Stimulated activated naive B cell treated with anti-CD40 and anti-IgM and Interleukin-4, amounts not matched to agents 10 μg/mL and 1 μg/mL and 100 μg/mL, for 72 hours (primary cell): Measurements from ENCODE around the gene ITGAV.

ENCODE experiments used
- ATAC-seq, 2 donors: fragments of 150-1000 bp; cut with Tn5 transposase; replicated peaks; 2 replicates each; pipeline ENCODE4 v1.10.0; 2021; ENCODE audit warnings: moderate library complexity in 1 of 2
- DNase-seq: peaks from one replicate; pipeline ENCODE4 v3.0.0; 2021
- H3K27ac Mint-ChIP-seq: one replicate; pipeline ENCODE4 v1.8.0; 2022; ENCODE audit warnings: mild to moderate bottlenecking, mixed read lengths
- H3K27me3 Mint-ChIP-seq, 2 donors: one replicate each; pipeline ENCODE4 v1.8.0; 2022; ENCODE audit warnings: mixed read lengths in 2 of 2
- H3K36me3 Mint-ChIP-seq, 2 donors: one replicate each; pipeline ENCODE4 v1.8.0; 2022; ENCODE audit warnings: mixed read lengths in 2 of 2, mild to moderate bottlenecking in 1 of 2
- H3K4me1 Mint-ChIP-seq, 2 donors: one replicate each; pipeline ENCODE4 v1.8.0; 2022; ENCODE audit warnings: mixed read lengths in 2 of 2, mild to moderate bottlenecking in 1 of 2
- H3K4me3 Mint-ChIP-seq, 2 donors: one replicate each; pipeline ENCODE4 v1.8.0; 2022; ENCODE audit warnings: mild to moderate bottlenecking in 2 of 2, mixed read lengths in 2 of 2, moderate library complexity in 1 of 2
- H3K9me3 Mint-ChIP-seq, 2 donors: one replicate each; pipeline ENCODE4 v1.8.0; 2022; ENCODE audit warnings: mixed read lengths in 2 of 2, mild to moderate bottlenecking in 1 of 2

The ITGAV gene

DNA sequence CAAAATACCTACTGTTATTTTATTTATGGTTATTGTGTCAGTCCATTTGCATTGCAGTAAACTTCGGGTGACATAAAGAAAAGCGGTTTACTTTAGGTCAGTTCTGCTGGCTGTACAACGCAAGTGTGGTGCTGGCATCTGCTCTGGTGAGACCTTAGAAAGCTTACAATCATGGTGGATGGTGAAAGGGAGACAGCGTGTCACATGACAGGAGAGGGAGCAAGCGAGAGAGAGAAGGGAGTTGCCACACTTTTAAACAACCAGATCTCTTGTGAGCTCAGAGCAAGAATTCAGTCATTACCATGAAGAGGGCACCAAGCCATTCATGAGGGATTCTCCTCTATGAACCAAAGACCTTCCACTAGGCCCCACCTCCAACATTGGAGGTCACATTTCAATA, 102.0 kb downstream of the ITGAV start:
- Mint-ChIP-seq H3K4me3 (no peak overlapping the region), H3K9me3 (peaks cover 4 to 8% of the 10 kb centered on the region in 2 donors), H3K27me3 (peaks cover 29 to 35% of the 10 kb centered on the region in 2 donors), H3K4me1 (peaks cover 8 to 28% of the 10 kb centered on the region in 2 donors), H3K36me3 (peaks cover 3 to 4% of the 10 kb centered on the region in 2 donors), H3K27ac (no peak overlapping the region)
- DNase-seq (no peak), ATAC-seq (no peak)

DNA sequence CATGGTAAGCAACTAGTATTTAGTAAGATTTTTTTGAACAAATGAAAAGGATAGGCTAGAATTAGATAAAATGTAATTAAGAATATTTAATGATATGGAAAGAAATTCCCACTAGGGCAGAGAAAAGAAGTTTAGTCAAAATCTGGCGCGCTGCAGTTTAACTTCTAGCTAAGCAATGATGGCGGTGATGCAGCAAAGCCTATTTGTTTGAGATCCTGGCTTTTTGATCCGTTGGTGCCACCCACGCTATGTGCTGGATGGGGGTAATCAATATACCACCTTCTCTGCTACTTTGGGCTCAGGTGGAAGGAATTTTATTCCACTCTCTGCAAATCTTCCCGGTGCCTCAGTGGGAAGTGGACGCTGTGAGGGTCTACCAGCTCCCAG, 103.6 kb downstream of the ITGAV start:
- H3K27ac Mint-ChIP-seq = no peak overlapping the region
- H3K4me3 Mint-ChIP-seq = peak overlapping the region; percentile 83 to 84
- no peaks in the 10 kb centered on the region for H3K9me3 Mint-ChIP-seq
- ATAC-seq (no peak), DNase-seq (no peak)
- H3K27me3 Mint-ChIP-seq = peaks cover 29 to 35% of the 10 kb centered on the region in 2 donors
- peaks cover 8 to 28% of the 10 kb centered on the region in 2 donors for H3K4me1 Mint-ChIP-seq
- no peaks in the 10 kb centered on the region for H3K36me3 Mint-ChIP-seq

DNA sequence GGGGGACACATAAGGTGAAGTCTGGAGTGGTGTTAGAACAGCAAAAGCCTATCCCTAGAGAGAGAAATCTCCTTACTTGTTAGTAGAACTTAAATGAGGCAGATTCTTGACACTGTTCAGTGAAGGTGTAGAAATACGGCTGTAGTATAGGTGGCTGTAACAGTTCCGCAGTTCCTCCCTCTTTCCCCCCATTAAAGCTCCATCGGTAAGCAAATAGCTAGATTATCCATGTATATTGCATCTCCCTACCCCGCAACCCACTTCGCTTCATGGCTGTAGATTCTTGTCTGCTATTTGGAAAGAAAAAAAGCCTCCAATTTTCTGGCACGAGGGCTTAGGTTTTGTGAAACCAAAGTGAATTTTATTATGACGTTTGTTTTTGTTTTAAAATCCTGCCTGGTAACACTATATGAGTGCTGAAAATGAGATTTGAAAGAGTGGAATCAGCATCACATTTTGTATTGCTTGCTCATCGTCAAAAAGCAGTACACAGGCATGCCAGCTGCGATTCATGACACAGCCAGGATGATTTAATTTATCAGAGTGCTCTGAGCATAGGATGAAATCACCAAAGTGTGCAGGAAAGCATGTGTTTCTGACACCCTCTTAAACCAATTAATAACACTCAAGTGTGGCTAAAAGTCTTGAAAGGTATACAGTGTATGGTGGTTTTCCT, 105.4 kb downstream of the ITGAV start:
- H3K27ac Mint-ChIP-seq = no peak overlapping the region
- H3K36me3 Mint-ChIP-seq = no peaks in the 10 kb centered on the region
- H3K4me1 Mint-ChIP-seq = peaks cover 8 to 28% of the 10 kb centered on the region in 2 donors
- H3K4me3 Mint-ChIP-seq = no peak overlapping the region
- H3K9me3 Mint-ChIP-seq = no peaks in the 10 kb centered on the region
- no peak for ATAC-seq
- no peak for DNase-seq
- peaks cover 33 to 35% of the 10 kb centered on the region in 2 donors for H3K27me3 Mint-ChIP-seq

DNA sequence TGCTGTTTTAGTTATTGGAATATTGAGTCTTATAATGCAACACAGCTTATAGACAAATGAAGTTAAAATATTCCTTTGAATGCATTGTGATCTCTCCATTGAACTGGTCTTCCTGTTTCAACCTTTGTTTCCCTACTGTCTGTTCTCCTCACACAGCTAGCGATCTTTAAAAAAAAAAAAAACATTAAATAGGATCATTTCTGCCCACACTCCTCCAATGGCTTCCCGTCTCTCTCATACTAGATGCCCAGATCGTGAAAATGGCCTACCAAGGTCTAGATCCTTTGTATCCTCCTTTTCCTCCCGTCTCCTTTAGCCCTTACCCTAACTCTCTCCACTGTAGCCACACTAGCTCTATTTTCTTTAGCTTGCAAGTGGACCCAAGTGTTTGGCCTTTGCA, 106.4 kb downstream of the ITGAV start:
- no peaks in the 10 kb centered on the region for H3K36me3 Mint-ChIP-seq
- H3K9me3 Mint-ChIP-seq = no peaks in the 10 kb centered on the region
- no peak overlapping the region for H3K4me3 Mint-ChIP-seq
- ATAC-seq (no peak), DNase-seq (no peak)
- H3K4me1 Mint-ChIP-seq = peaks cover 8 to 28% of the 10 kb centered on the region in 2 donors
- H3K27me3 Mint-ChIP-seq = peaks cover 33 to 35% of the 10 kb centered on the region in 2 donors
- H3K27ac Mint-ChIP-seq = no peak overlapping the region

DNA sequence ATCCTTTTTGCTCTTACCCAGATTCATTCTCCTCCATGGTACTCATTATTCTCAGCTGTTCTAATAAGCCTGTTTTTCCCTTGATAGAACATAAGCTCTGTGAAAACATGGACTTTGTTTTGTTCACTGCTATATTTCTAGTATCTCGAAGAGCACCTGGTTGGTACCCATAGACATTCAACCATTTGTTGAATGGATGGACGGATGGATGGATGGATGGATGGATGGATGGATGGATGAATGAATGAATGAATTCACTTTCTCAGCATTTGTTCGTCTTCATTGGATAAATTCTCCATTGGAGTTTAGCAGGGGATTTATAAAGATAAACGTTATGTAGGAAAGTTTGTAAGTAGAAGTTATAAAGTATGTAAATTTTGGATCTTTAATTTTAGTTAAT, 106.9 kb downstream of the ITGAV start:
- H3K9me3 Mint-ChIP-seq = no peaks in the 10 kb centered on the region
- DNase-seq (no peak), ATAC-seq (no peak)
- no peak overlapping the region for H3K27ac Mint-ChIP-seq
- H3K4me1 Mint-ChIP-seq = peaks cover 8 to 28% of the 10 kb centered on the region in 2 donors
- H3K4me3 Mint-ChIP-seq = no peak overlapping the region
- no peaks in the 10 kb centered on the region for H3K36me3 Mint-ChIP-seq
- H3K27me3 Mint-ChIP-seq = peaks cover 31 to 33% of the 10 kb centered on the region in 2 donors

DNA sequence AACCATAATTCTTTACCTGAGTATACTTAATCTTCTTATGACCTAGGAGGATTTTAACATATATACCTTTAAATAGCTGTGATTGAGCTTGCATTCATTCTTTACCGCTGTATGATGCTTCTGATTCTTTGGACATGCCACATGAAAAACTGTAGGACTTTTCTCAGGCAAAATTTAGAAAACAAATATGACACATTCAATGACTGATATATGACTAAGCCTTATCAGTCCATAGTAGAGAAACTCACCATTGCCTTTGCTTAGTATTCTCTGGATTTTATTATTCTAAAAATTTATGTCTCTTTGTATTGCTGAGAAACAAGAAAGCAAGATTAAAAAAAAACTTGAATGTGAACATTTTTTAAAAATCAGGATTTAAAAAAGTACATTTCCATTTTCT, 107.7 kb downstream of the ITGAV start:
- no peak for ATAC-seq
- no peak overlapping the region for H3K27ac Mint-ChIP-seq
- peaks cover 28% of the 10 kb centered on the region in 2 donors for H3K27me3 Mint-ChIP-seq
- H3K9me3 Mint-ChIP-seq = no peaks in the 10 kb centered on the region
- peaks cover 8 to 26% of the 10 kb centered on the region in 2 donors for H3K4me1 Mint-ChIP-seq
- H3K36me3 Mint-ChIP-seq = no peaks in the 10 kb centered on the region
- no peak overlapping the region for H3K4me3 Mint-ChIP-seq
- no peak for DNase-seq

DNA sequence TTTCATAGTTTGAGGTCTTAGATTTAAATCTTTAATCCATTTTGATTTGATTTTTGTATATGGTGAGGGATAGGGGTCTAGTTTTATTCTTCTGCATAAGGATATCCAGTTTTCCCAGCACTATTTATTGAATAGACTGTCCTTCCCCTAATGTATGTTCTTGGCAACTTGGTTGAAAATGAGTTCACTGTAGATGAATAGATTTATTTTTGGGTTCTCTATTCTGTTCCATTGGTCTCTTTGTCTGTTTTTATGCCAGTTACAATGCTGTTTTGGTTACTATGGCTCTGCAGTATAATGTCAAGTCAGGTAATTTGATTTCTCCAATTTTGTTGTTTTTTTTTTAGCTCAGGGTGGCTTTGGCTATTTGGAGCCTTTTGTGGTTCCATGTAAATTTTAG, 109.9 kb downstream of the ITGAV start:
- Mint-ChIP-seq H3K27ac (no peak overlapping the region), H3K9me3 (no peaks in the 10 kb centered on the region), H3K4me1 (peaks cover 4 to 7% of the 10 kb centered on the region in 2 donors), H3K36me3 (no peaks in the 10 kb centered on the region), H3K27me3 (peaks cover 9 to 14% of the 10 kb centered on the region in 2 donors), H3K4me3 (no peak overlapping the region)
- no peak for DNase-seq
- ATAC-seq = no peak

DNA sequence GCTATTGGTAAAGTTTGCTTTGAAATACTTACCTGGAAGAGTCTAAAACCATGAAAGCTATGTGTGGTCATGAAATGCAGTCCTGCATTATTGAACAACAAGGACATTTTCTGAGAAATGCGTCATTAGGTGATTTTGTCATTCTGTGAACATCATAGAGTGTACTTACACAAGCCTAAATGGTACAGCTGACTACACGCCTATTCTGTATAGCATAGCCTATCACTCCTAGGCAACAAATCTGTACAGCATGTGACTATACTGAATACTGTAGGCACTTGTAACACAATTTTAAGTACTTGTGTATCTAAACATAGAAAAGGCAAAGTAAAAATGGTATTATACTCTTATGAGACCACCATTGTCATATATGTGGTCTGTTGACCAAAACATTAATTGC, 112.2 kb downstream of the ITGAV start:
- ATAC-seq (no peak), DNase-seq (no peak)
- Mint-ChIP-seq H3K4me3 (no peak overlapping the region), H3K4me1 (no peaks in the 10 kb centered on the region), H3K27ac (no peak overlapping the region), H3K9me3 (no peaks in the 10 kb centered on the region), H3K36me3 (no peaks in the 10 kb centered on the region), H3K27me3 (peaks cover 0 to 7% of the 10 kb centered on the region in 2 donors)

DNA sequence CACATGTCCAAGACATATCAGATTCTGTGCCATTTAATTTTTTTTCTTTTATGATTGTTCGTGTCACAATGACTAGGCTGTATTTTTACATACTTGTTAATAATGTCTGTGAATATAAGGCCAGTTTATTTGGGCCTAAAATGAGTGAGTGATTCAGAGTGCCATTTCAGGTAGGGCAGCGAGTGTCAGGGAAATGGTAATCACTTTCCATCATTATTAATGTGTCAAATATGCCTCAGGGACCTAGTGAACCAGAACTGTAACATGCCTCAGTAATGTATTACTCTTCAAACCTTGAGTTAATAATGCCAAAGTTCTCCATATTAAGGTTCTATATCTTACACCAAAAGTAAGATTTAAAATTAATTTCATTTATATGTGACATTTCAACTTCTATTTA, 112.6 kb downstream of the ITGAV start:
- peaks cover 0 to 7% of the 10 kb centered on the region in 2 donors for H3K27me3 Mint-ChIP-seq
- no peaks in the 10 kb centered on the region for H3K4me1 Mint-ChIP-seq
- ATAC-seq = no peak
- no peaks in the 10 kb centered on the region for H3K9me3 Mint-ChIP-seq
- no peaks in the 10 kb centered on the region for H3K36me3 Mint-ChIP-seq
- no peak for DNase-seq
- H3K4me3 Mint-ChIP-seq = no peak overlapping the region
- H3K27ac Mint-ChIP-seq = no peak overlapping the region

DNA sequence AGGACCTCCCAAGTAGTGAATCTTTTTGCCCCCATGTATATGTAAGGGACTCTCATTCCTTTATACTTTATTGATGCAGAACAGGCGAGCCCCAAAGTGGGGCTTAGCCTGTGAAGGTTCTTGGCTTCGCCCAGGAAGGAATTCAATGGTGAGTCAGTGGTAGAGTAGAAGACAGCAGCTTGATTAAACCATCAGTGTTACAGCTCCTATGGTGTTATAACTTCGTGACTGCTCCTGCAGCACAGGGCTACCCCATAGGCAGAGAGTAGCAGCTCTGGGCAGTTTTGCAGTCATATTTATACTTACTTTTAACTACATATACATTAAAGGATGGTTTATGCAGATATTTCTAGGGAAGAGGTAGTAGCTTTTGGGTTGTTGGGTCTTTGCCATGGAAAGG, 115.0 kb downstream of the ITGAV start:
- Mint-ChIP-seq H3K36me3 (no peaks in the 10 kb centered on the region), H3K4me1 (peaks cover 2 to 7% of the 10 kb centered on the region in 2 donors), H3K27me3 (peaks cover 0 to 4% of the 10 kb centered on the region in 2 donors), H3K4me3 (no peak overlapping the region), H3K9me3 (no peaks in the 10 kb centered on the region), H3K27ac (no peak overlapping the region)
- DNase-seq (no peak), ATAC-seq (no peak)

DNA sequence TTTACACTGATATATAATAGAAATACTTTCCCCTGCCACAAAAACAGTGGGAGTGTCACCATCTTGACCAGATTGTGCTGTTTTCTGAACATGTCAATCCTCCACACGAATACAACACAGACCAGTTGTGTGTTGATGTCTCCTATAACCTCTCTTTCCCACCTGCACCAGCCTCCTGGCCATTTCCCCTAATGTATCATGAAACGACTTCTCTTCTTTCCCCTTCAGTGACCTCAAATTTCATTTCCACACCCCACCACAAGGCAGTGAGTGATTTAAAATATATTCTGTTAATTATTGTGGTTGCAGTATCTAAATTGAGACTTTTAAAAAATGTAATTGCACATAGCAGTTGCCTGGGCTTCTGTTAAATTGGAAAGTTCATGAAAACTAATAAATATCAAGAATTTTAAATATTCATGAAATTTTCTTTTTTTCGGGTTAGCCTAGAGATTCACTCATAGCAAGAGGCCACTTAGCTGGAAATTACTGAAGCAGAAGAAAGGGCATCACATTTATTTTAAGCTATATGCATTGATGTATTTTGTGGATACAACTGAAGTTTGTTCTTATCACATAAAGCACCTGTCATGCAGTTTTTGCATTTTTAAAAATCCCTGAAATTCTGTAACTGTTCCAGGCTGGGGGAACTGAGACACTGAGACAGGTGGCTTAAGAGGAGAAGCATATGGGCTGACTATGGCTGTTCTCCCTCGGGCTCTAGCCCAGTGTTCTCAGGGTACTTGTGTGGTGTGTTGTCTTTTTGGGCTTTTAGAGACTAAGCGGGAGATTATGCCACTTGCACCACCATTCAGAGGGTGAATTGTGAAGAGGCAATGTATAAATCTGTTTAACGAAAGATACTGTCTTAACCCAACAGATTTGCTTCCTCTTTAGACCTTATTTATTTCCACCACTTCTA, 119.9 kb downstream of the ITGAV start:
- Mint-ChIP-seq H3K36me3 (no peaks in the 10 kb centered on the region), H3K27me3 (peaks cover 0 to 2% of the 10 kb centered on the region in 2 donors), H3K27ac (no peak overlapping the region), H3K4me1 (peaks cover 2 to 16% of the 10 kb centered on the region in 2 donors), H3K4me3 (peak overlapping the region in 1 of 2 donors; percentile 7), H3K9me3 (no peaks in the 10 kb centered on the region)
- DNase-seq (no peak), ATAC-seq (peak; percentile 80 to 82)

DNA sequence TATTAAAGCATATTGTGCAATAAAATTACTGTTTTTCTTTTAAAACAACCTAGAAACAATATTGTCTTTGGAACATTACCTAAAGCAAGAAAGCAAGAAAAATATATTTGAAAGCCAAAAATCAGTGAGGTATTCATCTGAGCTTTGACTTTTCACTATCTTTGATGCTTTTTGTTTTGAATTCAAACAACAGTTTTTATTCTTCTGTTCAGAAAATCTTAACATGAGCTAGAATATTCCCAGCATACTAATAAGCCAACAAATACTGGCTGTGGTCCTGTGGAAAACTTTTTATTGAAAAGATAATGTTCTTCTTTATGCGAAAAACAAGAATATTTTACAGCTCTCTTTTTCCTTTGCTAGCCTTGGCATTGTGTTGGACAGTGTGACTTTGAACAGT, 123.8 kb downstream of the ITGAV start:
- DNase-seq (no peak), ATAC-seq (no peak)
- Mint-ChIP-seq H3K9me3 (no peaks in the 10 kb centered on the region), H3K27me3 (no peaks in the 10 kb centered on the region), H3K4me3 (no peak overlapping the region), H3K4me1 (peaks cover 2 to 16% of the 10 kb centered on the region in 2 donors), H3K27ac (no peak overlapping the region), H3K36me3 (no peaks in the 10 kb centered on the region)

DNA sequence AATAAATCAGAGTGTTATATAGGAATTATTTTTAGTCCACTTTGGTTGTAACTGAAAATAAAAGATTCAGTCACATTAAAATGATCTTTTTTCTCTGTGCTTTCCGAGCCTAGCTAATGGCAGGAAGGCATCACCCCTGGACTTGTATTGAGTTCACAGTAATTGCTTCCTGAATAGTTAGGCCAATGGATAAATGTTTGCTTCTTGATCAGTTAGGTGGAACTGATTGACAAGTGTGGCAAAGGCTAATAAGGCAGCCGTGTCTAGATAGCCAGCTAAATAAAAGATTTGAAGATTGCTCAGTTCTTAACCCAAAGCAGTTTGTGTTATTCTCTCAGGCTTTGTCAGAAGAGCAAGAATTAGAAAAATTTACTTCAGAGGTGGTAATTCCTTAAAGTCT, 124.8 kb downstream of the ITGAV start:
- Mint-ChIP-seq H3K36me3 (no peaks in the 10 kb centered on the region), H3K4me1 (peaks cover under 1 to 12% of the 10 kb centered on the region in 2 donors), H3K27ac (no peak overlapping the region), H3K4me3 (no peak overlapping the region), H3K27me3 (no peaks in the 10 kb centered on the region), H3K9me3 (no peaks in the 10 kb centered on the region)
- ATAC-seq = no peak
- no peak for DNase-seq

DNA sequence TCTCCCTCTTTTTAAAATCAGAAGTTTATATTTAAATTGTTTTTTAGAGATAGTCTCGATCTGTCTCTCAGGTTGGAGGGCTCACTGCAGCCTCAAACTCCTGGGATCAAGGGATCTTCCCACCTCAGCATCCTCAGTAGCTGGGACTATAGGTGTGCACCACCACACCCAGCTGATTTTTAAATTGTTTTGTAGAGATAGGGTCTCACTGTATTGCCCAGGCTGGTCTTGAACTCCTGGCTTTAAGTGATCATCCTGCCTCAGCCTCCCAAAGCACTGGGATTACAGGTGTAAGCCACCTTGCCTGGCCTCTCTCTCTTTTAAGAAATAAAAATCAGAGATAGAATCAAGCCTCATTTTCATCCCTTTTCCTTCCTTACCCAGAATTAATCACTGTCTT, 126.1 kb downstream of the ITGAV start:
- H3K9me3 Mint-ChIP-seq = no peaks in the 10 kb centered on the region
- ATAC-seq = no peak

DNA sequence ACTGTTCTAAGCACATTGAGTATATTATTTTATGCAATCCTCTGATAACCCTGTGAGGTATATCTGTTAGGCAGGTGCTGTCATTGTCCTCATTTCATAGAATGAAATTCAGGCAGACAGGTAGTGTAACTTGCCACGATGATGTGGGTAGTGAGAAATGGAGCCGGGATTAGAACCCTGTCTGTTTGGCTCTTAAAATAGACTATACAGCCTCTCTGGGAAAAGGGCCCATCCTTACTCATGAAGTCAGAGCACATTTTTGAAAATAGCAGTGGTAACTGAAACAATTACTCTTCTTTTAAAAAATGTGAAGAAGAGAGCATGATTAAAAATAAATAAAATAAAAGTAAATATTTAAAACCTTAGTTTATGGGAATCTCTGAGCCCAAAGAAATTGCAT, 127.0 kb downstream of the ITGAV start:
- DNase-seq (no peak), ATAC-seq (no peak)
- H3K27ac Mint-ChIP-seq = no peak overlapping the region
- H3K4me3 Mint-ChIP-seq = no peak overlapping the region
- no peaks in the 10 kb centered on the region for H3K4me1 Mint-ChIP-seq
- no peaks in the 10 kb centered on the region for H3K27me3 Mint-ChIP-seq
- H3K9me3 Mint-ChIP-seq = no peaks in the 10 kb centered on the region
- H3K36me3 Mint-ChIP-seq = no peaks in the 10 kb centered on the region

More for the DNA sequence above, 126.1 kb downstream of the ITGAV start:
- DNase-seq = no peak
- Mint-ChIP-seq H3K36me3 (no peaks in the 10 kb centered on the region), H3K4me1 (no peaks in the 10 kb centered on the region), H3K27me3 (no peaks in the 10 kb centered on the region), H3K27ac (no peak overlapping the region), H3K4me3 (no peak overlapping the region)
